Measurements from ENCODE around the gene KCTD11. TPM values are rescaled to one million over a fixed set of nuclear protein-coding genes. Genes with fewer than 3 reads are reported as not detected.

KCTD11 gene
- polyA plus RNA-seq, 3 donors: 3.4 to 5.6 (median 3.6) TPM

DNA sequence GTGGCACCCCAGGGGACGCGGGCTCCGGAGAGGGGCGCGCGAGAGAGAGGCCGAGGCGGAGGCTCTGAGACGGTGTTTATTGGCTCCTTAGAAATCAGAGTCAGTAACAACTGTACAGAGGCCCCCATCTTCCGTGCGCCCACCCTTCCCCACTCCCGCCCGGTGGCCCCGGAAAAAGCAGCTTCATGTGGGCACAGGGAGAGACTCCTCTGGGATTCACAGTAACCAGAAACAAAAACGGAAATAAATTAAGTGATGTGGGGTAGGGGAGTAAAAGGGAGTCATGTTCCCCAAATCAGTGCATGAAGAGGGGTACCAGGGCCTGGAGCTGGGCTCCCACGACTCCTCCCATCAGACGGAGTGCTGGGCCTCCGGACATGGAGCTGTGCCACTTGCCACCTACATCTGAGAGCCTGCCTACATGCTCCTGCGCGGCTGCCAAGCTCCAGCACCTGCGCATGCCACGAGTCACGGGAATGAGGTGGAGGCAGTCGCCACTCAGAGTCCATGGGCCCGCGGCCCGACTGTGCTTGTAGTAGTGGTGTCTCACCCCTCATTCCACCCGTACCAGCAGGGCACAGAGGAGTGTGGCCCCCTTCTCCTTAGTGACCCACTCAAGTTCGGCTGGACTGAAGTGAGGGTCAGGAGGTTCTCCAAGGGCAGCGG, 36.3 kb upstream of the KCTD11 start:
- WGBS (ENCODE audit: insufficient coverage): 13% methylated on average over 10 of the region's 30 CpGs
- peak overlapping the region; percentile 77 to 83 for H3K4me3 Mint-ChIP-seq
- peaks cover 42% of the 10 kb centered on the region for H3K79me2 ChIP-seq (ENCODE audit: insufficient read depth, low read length)
- H3K4me3 ChIP-seq (replicated peaks in 1 of 3; ENCODE audit: low read depth in 2 of 3, low read length in 3 of 3): peak overlapping the region; percentile 58 to 91 (median 77)
- H3K4me1 Mint-ChIP-seq: peaks cover 31% of the 10 kb centered on the region
- H2AFZ ChIP-seq (ENCODE audit: insufficient read depth, low read depth, low read length, poor library complexity, severe bottlenecking): peak overlapping the region; percentile 92
- peak overlapping the region; percentile 77 to 93 for H3K27ac ChIP-seq (ENCODE audit: low read depth in 1 of 2, low read length in 2 of 2)
- peaks cover 23 to 28% of the 10 kb centered on the region in 2 donors for H3K4me1 ChIP-seq (ENCODE audit: control insufficient read depth in 1 of 2, insufficient read depth in 2 of 2, low read length in 2 of 2)
- H3K4me2 ChIP-seq (replicated peaks; ENCODE audit: extremely low read depth, low read length, poor library complexity, severe bottlenecking): peak overlapping the region; percentile 97
- H3K36me3 ChIP-seq (replicated peaks in 1 of 2; ENCODE audit: control insufficient read depth in 1 of 2, insufficient read depth in 2 of 2, low read length in 2 of 2): peaks cover 60 to 65% of the 10 kb centered on the region in 2 donors
- intact Hi-C loops (cut with micrococcal nuclease): no loop called here
- H3K9ac ChIP-seq (ENCODE audit: insufficient read depth, low read length, poor library complexity, severe bottlenecking): peak overlapping the region; percentile 78
- TF ChIP-seq, protein P1, sequence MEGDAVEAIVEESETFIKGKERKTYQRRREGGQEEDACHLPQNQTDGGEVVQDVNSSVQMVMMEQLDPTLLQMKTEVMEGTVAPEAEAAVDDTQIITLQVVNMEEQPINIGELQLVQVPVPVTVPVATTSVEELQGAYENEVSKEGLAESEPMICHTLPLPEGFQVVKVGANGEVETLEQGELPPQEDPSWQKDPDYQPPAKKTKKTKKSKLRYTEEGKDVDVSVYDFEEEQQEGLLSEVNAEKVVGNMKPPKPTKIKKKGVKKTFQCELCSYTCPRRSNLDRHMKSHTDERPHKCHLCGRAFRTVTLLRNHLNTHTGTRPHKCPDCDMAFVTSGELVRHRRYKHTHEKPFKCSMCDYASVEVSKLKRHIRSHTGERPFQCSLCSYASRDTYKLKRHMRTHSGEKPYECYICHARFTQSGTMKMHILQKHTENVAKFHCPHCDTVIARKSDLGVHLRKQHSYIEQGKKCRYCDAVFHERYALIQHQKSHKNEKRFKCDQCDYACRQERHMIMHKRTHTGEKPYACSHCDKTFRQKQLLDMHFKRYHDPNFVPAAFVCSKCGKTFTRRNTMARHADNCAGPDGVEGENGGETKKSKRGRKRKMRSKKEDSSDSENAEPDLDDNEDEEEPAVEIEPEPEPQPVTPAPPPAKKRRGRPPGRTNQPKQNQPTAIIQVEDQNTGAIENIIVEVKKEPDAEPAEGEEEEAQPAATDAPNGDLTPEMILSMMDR (IDR thresholded peaks at IDR 0.05): no peak
- peaks cover 34% of the 10 kb centered on the region for H4K20me1 ChIP-seq (ENCODE audit: insufficient read depth, low read length)
- no peaks in the 10 kb centered on the region for H3K9me3 Mint-ChIP-seq
- H3K36me3 Mint-ChIP-seq: peaks cover 46 to 77% of the 10 kb centered on the region in 2 donors
- no peaks in the 10 kb centered on the region for H3K9me3 ChIP-seq (replicated peaks in 1 of 2; ENCODE audit: control insufficient read depth in 1 of 2, insufficient read depth in 1 of 2, low read length in 2 of 2)
- H3K27me3 Mint-ChIP-seq (ENCODE audit: low read depth in 3 of 3): no peaks in the 10 kb centered on the region
- H3K27ac Mint-ChIP-seq: peak overlapping the region; percentile 86 to 95 (median 91)
- no peak for DNase-seq
- H3K27me3 ChIP-seq (ENCODE audit: control insufficient read depth in 2 of 2, insufficient read depth in 2 of 2, low read length in 2 of 2): no peaks in the 10 kb centered on the region

GRCh38 chr17:7317161-7317803, 34.7 kb upstream of the KCTD11 start:
- WGBS (ENCODE audit: insufficient coverage): 94% methylated on average over 11 of the region's 16 CpGs
- H3K9me3 Mint-ChIP-seq: no peaks in the 10 kb centered on the region

More at GRCh38 chr17:7317161-7317803, 34.7 kb upstream of the KCTD11 start:
- intact Hi-C loops (cut with micrococcal nuclease): no loop called here
- peak overlapping the region in 5 of 7 donors; percentile 36 to 68 (median 43) for H3K27ac Mint-ChIP-seq
- Histone ChIP-seq H3K9me3 (replicated peaks in 1 of 2; ENCODE audit: control insufficient read depth in 1 of 2, insufficient read depth in 1 of 2, low read length in 2 of 2) (no peaks in the 10 kb centered on the region), H3K27ac (ENCODE audit: low read depth in 1 of 2, low read length in 2 of 2) (peak overlapping the region in 1 of 2 donors; percentile 18), H3K79me2 (ENCODE audit: insufficient read depth, low read length) (peaks cover 30% of the 10 kb centered on the region), H3K4me1 (ENCODE audit: control insufficient read depth in 1 of 2, insufficient read depth in 2 of 2, low read length in 2 of 2) (peaks cover 23 to 28% of the 10 kb centered on the region in 2 donors), H2AFZ (ENCODE audit: insufficient read depth, low read depth, low read length, poor library complexity, severe bottlenecking) (no peak overlapping the region), H3K9ac (ENCODE audit: insufficient read depth, low read length, poor library complexity, severe bottlenecking) (no peak overlapping the region), H3K4me3 (replicated peaks in 1 of 3; ENCODE audit: low read depth in 2 of 3, low read length in 3 of 3) (no peak overlapping the region), H3K4me2 (replicated peaks; ENCODE audit: extremely low read depth, low read length, poor library complexity, severe bottlenecking) (no peak overlapping the region), H4K20me1 (ENCODE audit: insufficient read depth, low read length) (peaks cover 20% of the 10 kb centered on the region), H3K27me3 (ENCODE audit: control insufficient read depth in 2 of 2, insufficient read depth in 2 of 2, low read length in 2 of 2) (no peaks in the 10 kb centered on the region), H3K36me3 (replicated peaks in 1 of 2; ENCODE audit: control insufficient read depth in 1 of 2, insufficient read depth in 2 of 2, low read length in 2 of 2) (peaks cover 61 to 66% of the 10 kb centered on the region in 2 donors)
- H3K4me1 Mint-ChIP-seq: peaks cover 30% of the 10 kb centered on the region
- H3K36me3 Mint-ChIP-seq: peaks cover 49 to 77% of the 10 kb centered on the region in 2 donors
- H3K4me3 Mint-ChIP-seq: no peak overlapping the region
- TF ChIP-seq, protein P1 (IDR thresholded peaks at IDR 0.05): no peak
- no peak for DNase-seq
- no peaks in the 10 kb centered on the region for H3K27me3 Mint-ChIP-seq (ENCODE audit: low read depth in 3 of 3)
